K562 (cell line): ENCODE results near the gene FIGNL1. TPM values are rescaled to one million over a fixed set of nuclear protein-coding genes. Genes with fewer than 3 reads are reported as not detected.

Source experiments
- ATAC-seq: fragments of 200-7000 bp; cut with Tn5 transposase; 3 replicates; pipeline ENCODE4 v1.9.1; 2020; ENCODE audit warnings: moderate library complexity
- BruUV-seq: library from RNA; stranded (reverse); fragments of 400-500 nt; replicated peaks from 2 replicates; lab custom pipeline; 2021; lab: Mats Ljungman, UMichigan
- CTCF ChIA-PET: fragments of 300-600 bp; formaldehyde crosslinking; extraction: SDS; loops from one replicate; lab custom pipeline; 2021; ENCODE audit warnings: low intra/inter-chr PET ratio; lab: Yijun Ruan, JAX
- POLR2A ChIA-PET: fragments of 300-600, 350-650 bp; sonication (Branson Sonifier 250); formaldehyde crosslinking; extraction: SDS; loops from one replicate; lab custom pipeline; 2021; ENCODE audit warnings: antibody characterized with exemption, inconsistent platforms; lab: Yijun Ruan, JAX
- DNase-seq, 4 experiments: peaks; one replicate each; pipeline versions ENCODE4 v3.0.0 to v3.0.0-alpha.2; 2011 to 2018; ENCODE audit warnings: low spot score in 3 of 4, mixed read lengths in 3 of 4; ENCODE audit errors: extremely low read depth in 1 of 4
- FAIRE-seq: peaks from 2 replicates; lab custom pipeline; 2011; peaks lifted over from hg19 to GRCh38; lab: Jason Lieb, UNC
- H2AFZ ChIP-seq: 2 replicates; pipeline ENCODE4 v1.6.0; 2011; ENCODE audit warnings: low read depth, low read length, control low read depth, inconsistent platforms
- H3K27ac ChIP-seq: fragments of 200-600 bp; 3 replicates; pipeline ENCODE4 v1.8.0; 2011; ENCODE audit warnings: low read depth, mild to moderate bottlenecking, control low read depth, inconsistent platforms, low read length, moderate library complexity, mixed read lengths; ENCODE audit errors: extremely low read depth
- H3K27me3 ChIP-seq, 2 experiments: fragments of 300-600 bp in 1 of 2; 2 replicates in 1 of 2; 3 replicates in 1 of 2; pipeline versions ENCODE4 v1.6.0 to v1.8.0; 2011; ENCODE audit warnings: inconsistent platforms in 2 of 2, low read length in 2 of 2, mild to moderate bottlenecking in 1 of 2, mixed read lengths in 1 of 2, moderate library complexity in 1 of 2; ENCODE audit not compliant: control insufficient read depth in 2 of 2, insufficient read depth in 2 of 2
- H3K36me3 ChIP-seq: fragments of 300-600 bp; 3 replicates; pipeline ENCODE4 v1.8.0; 2011; ENCODE audit warnings: mild to moderate bottlenecking, low read length, inconsistent platforms; ENCODE audit not compliant: control insufficient read depth, insufficient read depth
- H3K4me1 ChIP-seq, 2 experiments: fragments of 200-600 bp in 1 of 2; replicated peaks in 1 of 2; 2 replicates in 1 of 2; 3 replicates in 1 of 2; pipeline versions ENCODE4 v1.5.1 to v1.8.0; 2011; ENCODE audit warnings: inconsistent platforms in 2 of 2, low read length in 2 of 2, mild to moderate bottlenecking in 1 of 2, mixed read lengths in 1 of 2, moderate library complexity in 1 of 2; ENCODE audit not compliant: control insufficient read depth in 2 of 2, insufficient read depth in 2 of 2
- H3K4me2 ChIP-seq: 2 replicates; pipeline ENCODE4 v1.6.1; 2011; ENCODE audit warnings: low read length, control low read depth, inconsistent platforms, mixed read lengths; ENCODE audit not compliant: insufficient read depth
- H3K4me3 ChIP-seq: fragments of 200-600 bp; sonication (generic), shearing (Covaris generic); 2 replicates; pipeline ENCODE4 v1.5.1; 2016; ENCODE audit warnings: control low read depth, inconsistent platforms
- H3K79me2 ChIP-seq: fragments of 200-600 bp; 3 replicates; pipeline ENCODE4 v1.8.0; 2011; ENCODE audit warnings: low read length, inconsistent platforms; ENCODE audit not compliant: control insufficient read depth, insufficient read depth
- H3K9ac ChIP-seq, 2 experiments: 2 replicates each; pipeline versions ENCODE4 v1.6.0 to v1.6.1; 2011; ENCODE audit warnings: low read depth in 2 of 2, low read length in 2 of 2, control low read depth in 1 of 2, inconsistent platforms in 1 of 2, mild to moderate bottlenecking in 1 of 2, mixed read lengths in 1 of 2; ENCODE audit not compliant: insufficient read depth in 1 of 2
- H3K9me1 ChIP-seq: one replicate; pipeline ENCODE4 v1.6.0; 2011; ENCODE audit warnings: inconsistent platforms, mild to moderate bottlenecking, low read length, moderate library complexity; ENCODE audit not compliant: control insufficient read depth, insufficient read depth
- H3K9me3 ChIP-seq: replicated peaks from 2 replicates; pipeline ENCODE4 v1.5.1; 2011; ENCODE audit warnings: low read depth, low read length, inconsistent platforms; ENCODE audit not compliant: control insufficient read depth, insufficient read depth
- H4K20me1 ChIP-seq: replicated peaks from 2 replicates; pipeline ENCODE4 v1.6.1; 2011; ENCODE audit warnings: low read length, inconsistent platforms, mixed read lengths; ENCODE audit not compliant: control insufficient read depth, insufficient read depth
- CXXC5 ChIP-seq: fragments of 250-450 bp; sonication (Bioruptor Pico); IDR thresholded peaks from 2 replicates; pipeline ENCODE4 v1.8.0; 2022; ENCODE audit warnings: inconsistent platforms, mild to moderate bottlenecking, moderate library complexity
- EHMT2 ChIP-seq: fragments of 450-650 bp; IDR thresholded peaks from 2 replicates; pipeline ENCODE4 v1.6.1; 2018; ENCODE audit warnings: antibody characterized with exemption
- EZH2 ChIP-seq: IDR thresholded peaks from 2 replicates; pipeline ENCODE4 v1.6.1; 2012; ENCODE audit warnings: low read depth, mild to moderate bottlenecking, inconsistent platforms, low read length, borderline replicate concordance
- MAX ChIP-seq: sonication (generic); formaldehyde crosslinking; IDR thresholded peaks from 2 replicates; pipeline ENCODE4 v1.9.0; 2022; ENCODE audit warnings: mild to moderate bottlenecking, missing genetic modification reagents
- MCM3 ChIP-seq: fragments of 450-650 bp; IDR thresholded peaks from 2 replicates; pipeline ENCODE4 v1.6.1; 2016
- PATZ1 ChIP-seq: fragments of 250-450 bp; sonication (Bioruptor Pico); IDR thresholded peaks from 2 replicates; pipeline ENCODE4 v1.5.0; 2020; ENCODE audit warnings: mild to moderate bottlenecking, borderline replicate concordance
- PREB ChIP-seq: sonication (generic); formaldehyde crosslinking; IDR thresholded peaks from 2 replicates; pipeline ENCODE4 v1.8.1; 2023; ENCODE audit warnings: mild to moderate bottlenecking, missing genetic modification reagents
- ZNF143 ChIP-seq: sonication (generic); formaldehyde crosslinking; IDR thresholded peaks from 2 replicates; pipeline ENCODE4 v1.9.0; 2022; ENCODE audit warnings: mild to moderate bottlenecking, missing genetic modification reagents
- ZNF507 ChIP-seq: conservative IDR thresholded peaks from 2 replicates; pipeline ENCODE4 v1.6.1; 2017; ENCODE audit warnings: missing genetic modification characterization, missing compliant biosample characterization
- ZNF644 ChIP-seq: fragments of 200-800 bp; sonication (Bioruptor generic); IDR thresholded peaks from 2 replicates; pipeline ENCODE4 v1.6.1; 2016; ENCODE audit warnings: low read depth, missing genetic modification characterization, missing compliant biosample characterization
- ZNF785 ChIP-seq: fragments of 250-450 bp; sonication (Bioruptor Pico); IDR thresholded peaks from 2 replicates; pipeline ENCODE4 v1.4.0; 2020; ENCODE audit warnings: mild to moderate bottlenecking
- WGBS: fragments of 100-300 bp; shearing (Covaris generic); methylation state at CpG from one replicate; pipeline ENCODE4 v1.1.6; 2016; ENCODE audit warnings: low coverage, mixed read lengths; ENCODE audit not compliant: insufficient coverage; ENCODE audit errors: missing lambda C conversion rate; 5-methylcytosine and 5-hydroxymethylcytosine counted together
- in situ Hi-C: fragments of 300-500 bp; cut with MboI; formaldehyde crosslinking; loops from 4 replicates; pipeline ENCODE4 v1.15.0; 2018; ENCODE audit warnings: inconsistent platforms, mixed read lengths
- intact Hi-C: fragments of 100-400 bp; cut with micrococcal nuclease; formaldehyde crosslinking; loops from 2 replicates; pipeline ENCODE4 v1.14.2; 2022
- polyA plus RNA-seq, 8 experiments: library from polyadenylated mRNA; depleted of rRNA in 4 of 8; stranded (reverse) in 5 of 8; unstranded in 3 of 8; fragments of >200 nt; fragmentation: Nextera tagmentation in 2 of 8; fragmentation: Illumina TruSeq in 1 of 8; extraction: Ambion mirVana in 2 of 8; extraction: Trizol in 1 of 8; gene quantifications; 2 replicates each; pipeline versions ENCODE4 v1.2.1 to v1.2.3, GENCODE V29; 2011 to 2014; ENCODE audit warnings: inconsistent platforms in 1 of 8, missing spikeins in 1 of 8
- total RNA-seq, 7 experiments: library from RNA; depleted of rRNA in 6 of 7; stranded (reverse); fragments of >200 nt in 6 of 7; fragmentation: Illumina TruSeq in 2 of 7; extraction: Trizol in 2 of 7; gene quantifications; 2 replicates each; pipeline versions ENCODE4 v1.2.1 to v1.2.3, GENCODE V29; 2011 to 2021; ENCODE audit warnings: low replicate concordance in 1 of 7

FIGNL1 gene
- total and polyA plus RNA-seq, 9 of the 15 experiments (the other 6 are each of a cell fraction or from before 2014, with no cell fraction given) = 15.5 to 48.3 (median 27.6) TPM

GRCh38 chr7:50469181-50469580 is 19.0 kb upstream of the FIGNL1 start:
- ATAC-seq (no peak), DNase-seq (no peak), FAIRE-seq (no peak)
- H3K9me1 ChIP-seq = no peaks in the 10 kb centered on the region
- TF ChIP-seq ZNF644 (tag) (no peak), ZNF507 (tag) (no peak), EHMT2 (no peak), ZNF785 (CRISPR knock-in tag) (no peak), PREB (CRISPR knock-in tag) (no peak), CXXC5 (no peak), ZNF143 (CRISPR knock-in tag) (no peak), EZH2 (no peak), PATZ1 (CRISPR knock-in tag) (no peak), MCM3 (no peak), MAX (CRISPR knock-in tag) (no peak)
- no peak overlapping the region for H2AFZ ChIP-seq
- no peak overlapping the region for H3K27ac ChIP-seq
- H3K79me2 ChIP-seq = no peaks in the 10 kb centered on the region
- no peaks in the 10 kb centered on the region for H3K9me3 ChIP-seq
- peaks cover 10 to 56% of the 10 kb centered on the region in 2 experiments for H3K27me3 ChIP-seq
- intact Hi-C loops = loop anchor here (2.0 to 10.0 kb wide), 8 partner anchors 93 to 693 kb away; no protein-coding TSS in a partner anchor
- 13% methylated on average over 4 of the region's 4 CpGs for WGBS
- H4K20me1 ChIP-seq = 0 out of 2 replicates have a peak, but pooled peaks cover 4% of the 10 kb centered on the region
- ChIA-PET POLR2A (interaction anchor here (0.6 kb wide), 1 partner anchor 204 kb away, joined by 3 read pairs; no protein-coding TSS in a partner anchor), CTCF (interaction anchor here (0.6 to 1.9 kb wide), 3 partner anchors 599 to 900 kb away, joined by 3 to 11 read pairs (median 9); no protein-coding TSS in a partner anchor)
- H3K4me1 ChIP-seq = peaks cover 3 to 6% of the 10 kb centered on the region in 2 experiments; a peak in 3 of 5 replicates
- no peak overlapping the region for H3K4me3 ChIP-seq
- no TSS peak for BruUV-seq
- H3K9ac ChIP-seq = no peak overlapping the region
- in situ Hi-C loops = loop anchor here (5.0 kb wide), 1 partner anchor 88 kb away; no protein-coding TSS in a partner anchor
- H3K4me2 ChIP-seq = no peak overlapping the region
- no peaks in the 10 kb centered on the region for H3K36me3 ChIP-seq
